Measurements from ENCODE around the gene IL17F.

GRCh38 chr6:52231406-52232127 lies 12.7 kb downstream of the IL17F start:
- no peak for TF ChIP-seq POLR2A (IDR thresholded peaks at IDR 0.05; ENCODE audit: low read length)
- no peak for TF ChIP-seq GATA1 (IDR thresholded peaks at IDR 0.05; ENCODE audit: low read depth, low read length)

Data from erythroblast (primary cell).